T-helper 2 cell treated with Interferon-gamma antibody and Interleukin-4, amounts not matched to agents 5 μg/mL and 100 μg/mL, for 36 hours (primary cell): Measurements from ENCODE around the gene TMEM18.

Experiments used
- DNase-seq: peaks from one replicate; pipeline ENCODE4 v3.0.0; 2021; ENCODE audit warnings: low spot score
- H3K27ac Mint-ChIP-seq: one replicate; pipeline ENCODE4 v1.8.0; 2021; ENCODE audit warnings: mild to moderate bottlenecking, mixed read lengths
- H3K27me3 Mint-ChIP-seq: one replicate; pipeline ENCODE4 v1.8.0; 2021; ENCODE audit warnings: low read depth, mixed read lengths
- H3K36me3 Mint-ChIP-seq: one replicate; pipeline ENCODE4 v1.8.0; 2021; ENCODE audit warnings: low read depth, mixed read lengths
- H3K4me1 Mint-ChIP-seq: one replicate; pipeline ENCODE4 v1.8.0; 2021; ENCODE audit warnings: low read depth, mixed read lengths
- H3K4me3 Mint-ChIP-seq: one replicate; pipeline ENCODE4 v1.8.0; 2022; ENCODE audit warnings: mild to moderate bottlenecking, moderate library complexity, mixed read lengths
- H3K9me3 Mint-ChIP-seq: one replicate; pipeline ENCODE4 v1.8.0; 2021; ENCODE audit warnings: mixed read lengths

The TMEM18 gene

GRCh38 chr2:673016-673415 is 4.2 kb downstream of the TMEM18 start:
- Mint-ChIP-seq H3K4me1 (peaks cover 23% of the 10 kb centered on the region), H3K9me3 (peaks cover 5% of the 10 kb centered on the region), H3K4me3 (no peak overlapping the region), H3K36me3 (peaks cover 55% of the 10 kb centered on the region), H3K27ac (no peak overlapping the region), H3K27me3 (no peaks in the 10 kb centered on the region)
- DNase-seq = no peak

- H3K27ac Mint-ChIP-seq = no peak overlapping the region
- H3K27me3 Mint-ChIP-seq = no peaks in the 10 kb centered on the region
- H3K36me3 Mint-ChIP-seq = peaks cover 60% of the 10 kb centered on the region
- peaks cover 10% of the 10 kb centered on the region for H3K9me3 Mint-ChIP-seq
- H3K4me1 Mint-ChIP-seq = peaks cover 25% of the 10 kb centered on the region
- no peak overlapping the region for H3K4me3 Mint-ChIP-seq
- no peak for DNase-seq
These were observed 4.7 kb downstream of the TMEM18 start for GRCh38 chr2:672606-672905.

- Mint-ChIP-seq H3K27ac (no peak overlapping the region), H3K27me3 (no peaks in the 10 kb centered on the region), H3K4me3 (no peak overlapping the region), H3K36me3 (peaks cover 61% of the 10 kb centered on the region), H3K9me3 (peaks cover 12% of the 10 kb centered on the region), H3K4me1 (peaks cover 25% of the 10 kb centered on the region)
- DNase-seq = no peak
These were observed 5.2 kb downstream of the TMEM18 start for GRCh38 chr2:671787-672605.

- peaks cover 63% of the 10 kb centered on the region for H3K36me3 Mint-ChIP-seq
- H3K27ac Mint-ChIP-seq = no peak overlapping the region
These were observed 6.1 kb downstream of the TMEM18 start for GRCh38 chr2:671072-671471.

GRCh38 chr2:670637-671036 is 6.6 kb downstream of the TMEM18 start:
- peaks cover 18% of the 10 kb centered on the region for H3K9me3 Mint-ChIP-seq
- peaks cover 66% of the 10 kb centered on the region for H3K36me3 Mint-ChIP-seq
- no peak overlapping the region for H3K27ac Mint-ChIP-seq
- peaks cover 20% of the 10 kb centered on the region for H3K4me1 Mint-ChIP-seq
- H3K27me3 Mint-ChIP-seq = no peaks in the 10 kb centered on the region
- H3K4me3 Mint-ChIP-seq = no peak overlapping the region
- no peak for DNase-seq

More at GRCh38 chr2:671072-671471, 6.1 kb downstream of the TMEM18 start:
- no peak for DNase-seq
- Mint-ChIP-seq H3K4me1 (peaks cover 21% of the 10 kb centered on the region), H3K4me3 (no peak overlapping the region), H3K27me3 (no peaks in the 10 kb centered on the region), H3K9me3 (peaks cover 14% of the 10 kb centered on the region)

GRCh38 chr2:669323-669722 is 7.9 kb downstream of the TMEM18 start:
- Mint-ChIP-seq H3K4me3 (no peak overlapping the region), H3K9me3 (peaks cover 29% of the 10 kb centered on the region), H3K4me1 (peaks cover 15% of the 10 kb centered on the region), H3K27ac (no peak overlapping the region), H3K36me3 (peaks cover 73% of the 10 kb centered on the region), H3K27me3 (no peaks in the 10 kb centered on the region)
- no peak for DNase-seq

- Mint-ChIP-seq H3K27me3 (no peaks in the 10 kb centered on the region), H3K9me3 (peaks cover 29% of the 10 kb centered on the region), H3K36me3 (peaks cover 76% of the 10 kb centered on the region), H3K4me1 (peaks cover 18% of the 10 kb centered on the region), H3K4me3 (no peak overlapping the region), H3K27ac (no peak overlapping the region)
- DNase-seq = no peak
These were observed 9.2 kb downstream of the TMEM18 start for GRCh38 chr2:668000-668398.

- Mint-ChIP-seq H3K36me3 (peaks cover 75% of the 10 kb centered on the region), H3K27ac (no peak overlapping the region), H3K27me3 (no peaks in the 10 kb centered on the region), H3K4me3 (no peak overlapping the region), H3K9me3 (peaks cover 29% of the 10 kb centered on the region), H3K4me1 (peaks cover 22% of the 10 kb centered on the region)
- no peak for DNase-seq
These were observed 9.7 kb downstream of the TMEM18 start for GRCh38 chr2:667332-667999.

GRCh38 chr2:666441-666840 is 10.8 kb downstream of the TMEM18 start:
- Mint-ChIP-seq H3K27me3 (no peaks in the 10 kb centered on the region), H3K36me3 (peaks cover 75% of the 10 kb centered on the region)

GRCh38 chr2:665340-666073 is 11.7 kb downstream of the TMEM18 start:
- Mint-ChIP-seq H3K9me3 (peaks cover 29% of the 10 kb centered on the region), H3K27me3 (no peaks in the 10 kb centered on the region), H3K4me1 (peaks cover 30% of the 10 kb centered on the region), H3K36me3 (peaks cover 70% of the 10 kb centered on the region), H3K27ac (no peak overlapping the region), H3K4me3 (no peak overlapping the region)
- no peak for DNase-seq

More at GRCh38 chr2:666441-666840, 10.8 kb downstream of the TMEM18 start:
- Mint-ChIP-seq H3K9me3 (peaks cover 29% of the 10 kb centered on the region), H3K4me3 (no peak overlapping the region), H3K4me1 (peaks cover 29% of the 10 kb centered on the region), H3K27ac (no peak overlapping the region)
- DNase-seq = no peak

GRCh38 chr2:664063-664462 is 13.1 kb downstream of the TMEM18 start:
- H3K4me1 Mint-ChIP-seq = peaks cover 30% of the 10 kb centered on the region
- H3K4me3 Mint-ChIP-seq = no peak overlapping the region
- H3K9me3 Mint-ChIP-seq = peaks cover 29% of the 10 kb centered on the region
- peaks cover 4% of the 10 kb centered on the region for H3K27me3 Mint-ChIP-seq
- H3K36me3 Mint-ChIP-seq = peaks cover 56% of the 10 kb centered on the region
- DNase-seq = no peak
- H3K27ac Mint-ChIP-seq = no peak overlapping the region

GRCh38 chr2:663221-663620 is 14.0 kb downstream of the TMEM18 start:
- DNase-seq = no peak
- H3K36me3 Mint-ChIP-seq = peaks cover 49% of the 10 kb centered on the region
- peaks cover 26% of the 10 kb centered on the region for H3K9me3 Mint-ChIP-seq
- H3K27ac Mint-ChIP-seq = no peak overlapping the region
- peaks cover 9% of the 10 kb centered on the region for H3K27me3 Mint-ChIP-seq
- H3K4me3 Mint-ChIP-seq = no peak overlapping the region
- H3K4me1 Mint-ChIP-seq = peaks cover 30% of the 10 kb centered on the region

GRCh38 chr2:661360-661635 is 15.9 kb downstream of the TMEM18 start:
- DNase-seq = no peak
- peaks cover 9% of the 10 kb centered on the region for H3K27me3 Mint-ChIP-seq
- H3K9me3 Mint-ChIP-seq = peaks cover 17% of the 10 kb centered on the region
- no peak overlapping the region for H3K27ac Mint-ChIP-seq
- H3K4me3 Mint-ChIP-seq = no peak overlapping the region
- peaks cover 34% of the 10 kb centered on the region for H3K4me1 Mint-ChIP-seq
- H3K36me3 Mint-ChIP-seq = peaks cover 32% of the 10 kb centered on the region

- Mint-ChIP-seq H3K9me3 (peaks cover 12% of the 10 kb centered on the region), H3K27ac (no peak overlapping the region), H3K4me3 (no peak overlapping the region), H3K4me1 (peaks cover 38% of the 10 kb centered on the region), H3K27me3 (peaks cover 9% of the 10 kb centered on the region), H3K36me3 (peaks cover 27% of the 10 kb centered on the region)
- DNase-seq = no peak
These were observed 16.4 kb downstream of the TMEM18 start for GRCh38 chr2:660586-661359.
